T-helper 2 cell treated with Interferon-gamma antibody and Interleukin-4, amounts not matched to agents 100 ng/mL and 5 ng/mL, for 36 hours (primary cell): Measurements from ENCODE around the gene MYO3A. TPM values are rescaled to one million over a fixed set of nuclear protein-coding genes. Genes with fewer than 3 reads are reported as not detected.

Source experiments
- intact Hi-C: fragments of 100-400 bp; cut with micrococcal nuclease; formaldehyde crosslinking; loops from one replicate; pipeline ENCODE4 v1.15.1; 2023
- total RNA-seq: library from RNA; stranded (reverse); gene quantifications from 2 replicates; pipeline ENCODE4 v1.2.3, GENCODE V29; 2022

Gene MYO3A
- total RNA-seq, 1 donor from 2014 or later = not detected

DNA sequence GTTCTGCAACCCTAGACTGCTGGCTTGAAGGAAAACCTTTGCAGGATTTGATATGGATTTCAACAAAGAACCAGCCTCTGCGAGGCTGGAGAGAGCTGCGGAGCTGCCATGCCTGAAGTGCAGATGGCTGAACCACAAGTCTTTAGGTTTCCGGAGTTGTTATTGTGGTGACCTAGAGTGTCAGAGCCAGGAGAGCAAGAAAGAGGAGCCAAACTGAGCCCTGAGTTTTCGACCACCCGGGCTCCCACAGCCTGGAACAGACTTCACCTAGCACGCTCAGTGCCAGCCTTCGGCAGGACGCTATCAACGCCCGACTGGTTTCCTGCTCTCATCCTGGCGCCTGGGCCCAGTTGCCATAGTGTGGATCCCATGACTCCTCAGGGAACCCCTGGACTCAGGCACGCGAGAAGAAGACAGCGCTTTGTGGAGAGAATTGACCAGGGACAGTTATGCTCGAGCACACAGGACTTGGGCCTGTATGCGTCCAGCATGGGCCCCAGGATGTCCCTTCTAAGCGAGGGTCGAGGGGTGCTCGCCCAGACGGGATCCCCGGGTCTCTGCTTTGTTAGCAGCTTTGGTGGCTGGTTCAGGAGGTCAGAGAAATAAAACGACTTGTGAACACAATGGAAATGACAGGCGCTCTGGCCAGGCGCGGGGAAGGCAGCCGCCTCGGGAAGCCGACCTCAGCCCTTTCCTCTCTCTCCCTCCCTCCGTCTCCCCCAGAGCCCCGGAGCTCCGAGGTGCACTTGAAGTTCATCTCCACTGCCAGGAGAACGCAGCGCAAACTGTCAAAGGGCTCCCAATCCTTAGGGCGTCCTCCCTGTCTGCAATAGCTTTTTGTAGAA, 280.7 kb downstream of the MYO3A start:
- intact Hi-C loops = no loop called here

DNA sequence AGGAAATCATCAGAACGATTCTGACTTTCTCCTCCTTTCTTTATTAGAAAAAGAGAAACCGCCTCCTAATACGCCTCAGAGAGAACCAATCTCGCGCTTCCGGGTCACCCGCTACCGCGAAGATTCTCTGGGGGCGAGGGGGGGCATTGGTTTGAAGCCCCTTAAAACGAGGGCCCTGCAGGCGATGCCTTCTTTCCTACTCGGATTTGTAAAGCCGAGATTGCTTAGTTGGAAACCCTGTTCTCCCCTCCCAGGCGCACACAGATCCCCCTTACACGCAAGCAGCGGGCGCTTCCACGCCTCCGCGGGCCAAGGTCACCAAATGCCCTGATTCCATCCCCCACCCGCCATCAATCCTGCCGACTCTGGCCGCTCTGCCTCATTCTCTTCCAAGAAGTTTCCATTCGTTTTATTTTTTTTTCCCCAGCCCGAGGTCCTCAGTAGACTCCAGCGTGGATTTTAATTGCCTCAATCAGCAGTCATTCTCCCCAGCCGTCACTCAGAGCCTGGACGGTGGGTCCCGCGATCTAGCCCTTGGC, 281.4 kb downstream of the MYO3A start:
- intact Hi-C loops = no loop called here

- intact Hi-C loops = no loop called here
These were observed 282.0 kb downstream of the MYO3A start for GRCh38 chr10:26215935-26216584.

DNA sequence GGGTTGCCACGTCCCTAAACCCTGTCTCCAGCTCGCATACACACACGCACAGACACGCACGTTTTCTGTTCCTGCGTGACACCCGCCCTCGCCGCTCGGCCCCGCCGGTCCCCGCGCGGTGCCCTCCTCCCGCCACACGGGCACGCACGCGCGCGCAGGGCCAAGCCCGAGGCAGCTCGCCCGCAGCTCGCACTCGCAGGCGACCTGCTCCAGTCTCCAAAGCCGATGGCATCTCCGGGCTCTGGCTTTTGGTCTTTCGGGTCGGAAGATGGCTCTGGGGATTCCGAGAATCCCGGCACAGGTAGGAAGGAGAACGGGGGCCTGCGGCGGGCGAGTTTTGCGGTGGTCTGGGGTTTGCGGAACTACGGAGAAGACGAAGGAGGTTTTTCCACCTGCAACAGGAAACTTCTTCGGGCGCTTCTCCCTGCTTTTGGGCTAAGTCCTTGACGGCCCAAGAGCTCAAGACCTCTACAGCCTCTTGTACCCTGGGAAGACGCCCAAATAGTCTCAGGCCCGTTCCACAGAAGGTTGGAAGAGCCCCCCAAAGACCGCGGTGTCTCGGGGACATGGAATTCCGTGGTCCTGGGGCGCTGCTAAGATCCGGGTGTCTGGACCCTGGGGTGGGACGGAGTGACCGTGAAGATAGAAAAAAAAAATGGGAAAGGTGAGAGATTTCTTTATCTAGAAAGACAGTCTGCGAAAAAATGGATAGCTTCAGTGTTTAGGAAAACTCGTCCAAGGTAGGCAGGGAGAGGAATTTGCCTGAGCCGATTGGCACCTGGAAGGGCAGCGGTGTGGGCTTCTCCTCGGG, 282.8 kb downstream of the MYO3A start, which contains the start of gene GAD2:
TSS of gene GAD2 (plus strand) at position 190 of the 811 bp plus-strand sequence. CDS start at position 226, 36 bp downstream.
- intact Hi-C loops = no loop called here

- intact Hi-C loops = no loop called here
These were observed 283.5 kb downstream of the MYO3A start for GRCh38 chr10:26217396-26218086.

DNA sequence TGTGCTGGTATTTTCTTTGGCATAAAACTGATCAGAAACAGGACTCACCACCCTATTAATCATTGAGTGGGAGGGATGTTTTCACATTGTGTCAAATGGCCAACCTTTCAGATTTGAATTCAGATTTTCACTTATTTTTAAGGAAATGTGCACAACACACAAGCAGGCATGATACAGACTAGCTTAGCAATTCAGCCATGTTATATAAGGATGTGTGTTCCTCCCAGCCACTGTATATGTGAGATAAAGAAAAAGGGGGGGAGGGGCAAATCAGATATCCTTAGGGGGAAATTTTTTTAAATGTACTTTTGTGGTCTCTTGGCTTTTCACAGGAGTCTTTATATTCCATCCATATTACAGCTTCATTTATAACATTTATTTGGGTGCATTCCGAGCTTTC, 285.6 kb downstream of the MYO3A start:
- intact Hi-C loops = no loop called here

- intact Hi-C loops = no loop called here
These were observed 286.9 kb downstream of the MYO3A start for GRCh38 chr10:26220901-26221300.

DNA sequence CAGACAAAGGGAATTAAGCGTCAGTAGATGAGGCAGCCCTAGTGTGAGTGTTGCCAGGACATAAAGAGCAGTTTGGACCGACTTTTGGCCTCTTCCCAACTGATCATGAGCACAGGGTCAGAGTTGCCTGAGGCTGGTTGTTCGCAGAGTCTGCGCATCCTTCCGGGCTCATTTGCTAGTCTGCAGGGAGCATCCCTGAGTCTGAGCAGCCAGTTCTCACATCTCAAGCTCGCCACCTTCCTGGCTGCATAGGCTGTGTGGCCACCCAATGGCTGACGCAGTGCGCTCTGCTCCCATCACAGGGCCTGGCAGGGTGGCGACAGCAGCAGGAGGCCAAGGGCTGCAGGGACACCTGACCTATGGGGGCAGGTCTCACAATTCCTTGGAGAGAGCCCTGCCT, 287.5 kb downstream of the MYO3A start:
- intact Hi-C loops = no loop called here

- intact Hi-C loops = no loop called here
These were observed 288.5 kb downstream of the MYO3A start for GRCh38 chr10:26222563-26222962.

DNA sequence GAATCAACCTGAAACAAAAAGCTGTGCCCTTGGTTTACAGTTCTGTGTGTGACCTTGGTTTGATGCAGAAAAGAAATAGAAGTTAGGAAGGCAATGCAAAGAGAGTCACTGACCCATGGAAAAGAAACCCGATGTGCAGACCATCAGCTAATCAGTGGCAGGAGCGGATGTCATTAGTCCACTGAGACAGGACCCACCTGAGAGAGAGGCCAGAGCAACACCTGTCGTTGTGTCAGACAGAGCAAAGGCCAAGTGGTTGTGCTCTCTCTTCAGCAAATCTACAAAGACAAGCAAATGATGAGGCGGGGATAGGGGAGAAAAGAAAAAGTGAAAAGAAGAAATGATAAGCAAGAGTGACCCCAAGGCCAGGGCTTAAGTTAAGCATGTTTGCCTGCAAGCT, 291.3 kb downstream of the MYO3A start:
- intact Hi-C loops = no loop called here

DNA sequence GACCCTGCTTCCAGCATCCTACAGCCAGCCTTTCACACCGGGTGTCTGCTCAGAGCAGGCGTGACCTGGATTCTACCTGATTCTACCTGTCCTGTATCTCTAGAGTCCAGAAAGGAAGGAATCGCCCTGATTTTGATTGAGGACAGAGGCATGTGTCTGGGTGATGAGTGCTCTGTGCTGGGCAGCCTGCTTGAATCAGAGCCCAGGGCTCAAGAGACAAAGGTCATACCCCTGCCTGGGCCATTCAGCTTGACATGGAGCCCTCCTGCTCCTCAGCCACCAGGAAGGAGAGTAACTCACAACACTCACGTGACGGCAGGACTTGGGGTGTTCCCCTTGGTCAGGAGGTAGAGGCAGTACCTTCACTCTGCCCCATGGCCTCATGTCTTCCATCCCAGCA, 293.8 kb downstream of the MYO3A start:
- intact Hi-C loops = no loop called here

GRCh38 chr10:26232174-26232573, 298.1 kb downstream of the MYO3A start:
- intact Hi-C loops = no loop called here

GRCh38 chr10:26235761-26236160, 301.7 kb downstream of the MYO3A start:
- intact Hi-C loops = no loop called here

- intact Hi-C loops = no loop called here
These were observed 304.3 kb downstream of the MYO3A start for GRCh38 chr10:26238378-26238777.

GRCh38 chr10:26242706-26243350, 308.8 kb downstream of the MYO3A start:
- intact Hi-C loops = no loop called here

- intact Hi-C loops = no loop called here
These were observed 309.3 kb downstream of the MYO3A start for GRCh38 chr10:26243351-26243720.

GRCh38 chr10:26249681-26250080, 315.7 kb downstream of the MYO3A start:
- intact Hi-C loops = no loop called here

- intact Hi-C loops = no loop called here
These were observed 317.9 kb downstream of the MYO3A start for GRCh38 chr10:26251925-26252324.

DNA sequence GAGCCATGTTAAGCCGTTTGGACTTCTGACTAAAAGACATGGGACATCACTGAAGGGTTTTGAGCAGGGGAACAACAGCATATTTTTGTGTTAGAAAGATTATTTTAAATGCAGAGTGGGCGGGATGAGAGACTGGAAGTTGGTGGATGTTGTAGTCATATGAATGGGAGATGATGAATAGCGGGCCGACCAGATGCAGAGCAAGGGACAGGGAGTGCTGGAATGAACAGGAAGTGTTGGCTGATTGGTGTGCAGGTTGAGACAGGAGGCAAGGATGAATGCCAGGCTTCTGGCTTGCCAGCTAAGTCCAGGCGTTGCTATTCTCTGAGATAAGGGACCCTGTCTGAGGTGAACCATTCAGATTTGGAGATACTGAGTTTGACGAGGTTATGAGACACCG, 320.6 kb downstream of the MYO3A start:
- intact Hi-C loops = no loop called here

- intact Hi-C loops = no loop called here
These were observed 325.3 kb downstream of the MYO3A start for GRCh38 chr10:26259341-26259740.
